ENCODE data around the gene MAP9.
A peak's percentile ranks its signal among the peaks of the same experiment; 100 is the strongest.

The MAP9 gene

GRCh38 chr4:155353923-155354540, 22.7 kb downstream of the MAP9 start:
- Histone ChIP-seq H3K4me1 (ENCODE audit: control insufficient read depth in 1 of 2, insufficient read depth in 2 of 2, low read length in 2 of 2) (no peaks in the 10 kb centered on the region), H2BK12ac (ENCODE audit: low read length) (no peak overlapping the region), H2AK5ac (ENCODE audit: low read length) (no peak overlapping the region), H2BK5ac (ENCODE audit: low read depth, low read length, poor library complexity) (no peak overlapping the region), H3K18ac (ENCODE audit: low read length) (no peak overlapping the region), H2AFZ (ENCODE audit: insufficient read depth, low read length, poor library complexity) (no peak overlapping the region), H4K91ac (ENCODE audit: low read depth, low read length) (no peak overlapping the region), H2BK120ac (ENCODE audit: insufficient read depth, low read length, poor library complexity) (no peak overlapping the region), H3K9ac (ENCODE audit: low read length) (no peak overlapping the region), H3K27me3 (ENCODE audit: insufficient read depth, low read length) (no peaks in the 10 kb centered on the region), H3K4me3 (ENCODE audit: low read depth, low read length) (no peak overlapping the region), H3K4ac (ENCODE audit: low read depth, low read length) (no peak overlapping the region), H3K23ac (ENCODE audit: low read length) (no peak overlapping the region), H3K9me3 (ENCODE audit: insufficient read depth, low read depth, low read length) (no peaks in the 10 kb centered on the region), H3K36me3 (ENCODE audit: control insufficient read depth in 1 of 2, insufficient read depth in 2 of 2, low read length in 2 of 2) (no peaks in the 10 kb centered on the region), H4K12ac (ENCODE audit: low read depth, low read length) (no peak overlapping the region), H3K4me2 (ENCODE audit: low read length) (no peak overlapping the region), H4K8ac (ENCODE audit: low read depth, low read length) (no peak overlapping the region), H3K79me2 (ENCODE audit: control insufficient read depth, insufficient read depth, low read length, poor library complexity) (no peaks in the 10 kb centered on the region), H3K27ac (ENCODE audit: low read depth, low read length) (no peak overlapping the region), H3K79me1 (ENCODE audit: low read length) (no peaks in the 10 kb centered on the region), H3K14ac (ENCODE audit: low read length) (no peak overlapping the region)
- WGBS (ENCODE audit: extremely low coverage, insufficient coverage, insufficient read length): no CpG with 5 or more reads among the region's 8 CpGs
- peak; percentile 50 to 70 for DNase-seq

- no peak overlapping the region for H3K27ac ChIP-seq (ENCODE audit: low read depth, low read length)
Measured at GRCh38 chr4:155342142-155342541, 34.6 kb downstream of the MAP9 start.

GRCh38 chr4:155339999-155340398, 36.8 kb downstream of the MAP9 start:
- DNase-seq: no peak
- H3K27me3 ChIP-seq (ENCODE audit: insufficient read depth, low read length): no peaks in the 10 kb centered on the region
- H3K79me2 ChIP-seq (ENCODE audit: control insufficient read depth, insufficient read depth, low read length, poor library complexity): no peaks in the 10 kb centered on the region
- no peak overlapping the region for H3K4ac ChIP-seq (ENCODE audit: low read depth, low read length)
- no peak overlapping the region for H2BK120ac ChIP-seq (ENCODE audit: insufficient read depth, low read length, poor library complexity)
- WGBS (ENCODE audit: extremely low coverage, insufficient coverage, insufficient read length): no CpG with 5 or more reads among the region's 6 CpGs
- no peak overlapping the region for H4K8ac ChIP-seq (ENCODE audit: low read depth, low read length)
- no peaks in the 10 kb centered on the region for H3K4me1 ChIP-seq (ENCODE audit: control insufficient read depth in 1 of 2, insufficient read depth in 2 of 2, low read length in 2 of 2)
- no peak overlapping the region for H3K9ac ChIP-seq (ENCODE audit: low read length)
- no peak overlapping the region for H3K27ac ChIP-seq (ENCODE audit: low read depth, low read length)
- H3K36me3 ChIP-seq (ENCODE audit: control insufficient read depth in 1 of 2, insufficient read depth in 2 of 2, low read length in 2 of 2): no peaks in the 10 kb centered on the region
- H3K4me3 ChIP-seq (ENCODE audit: low read depth, low read length): no peak overlapping the region
- no peak overlapping the region for H3K18ac ChIP-seq (ENCODE audit: low read length)
- H4K91ac ChIP-seq (ENCODE audit: low read depth, low read length): no peak overlapping the region
- no peak overlapping the region for H3K4me2 ChIP-seq (ENCODE audit: low read length)
- no peak overlapping the region for H3K14ac ChIP-seq (ENCODE audit: low read length)
- H2BK12ac ChIP-seq (ENCODE audit: low read length): no peak overlapping the region
- H2AFZ ChIP-seq (ENCODE audit: insufficient read depth, low read length, poor library complexity): no peak overlapping the region
- no peak overlapping the region for H3K23ac ChIP-seq (ENCODE audit: low read length)
- no peak overlapping the region for H2AK5ac ChIP-seq (ENCODE audit: low read length)
- H4K12ac ChIP-seq (ENCODE audit: low read depth, low read length): no peak overlapping the region
- no peaks in the 10 kb centered on the region for H3K79me1 ChIP-seq (ENCODE audit: low read length)
- no peak overlapping the region for H2BK5ac ChIP-seq (ENCODE audit: low read depth, low read length, poor library complexity)
- H3K9me3 ChIP-seq (ENCODE audit: insufficient read depth, low read depth, low read length): no peaks in the 10 kb centered on the region

More at GRCh38 chr4:155342142-155342541, 34.6 kb downstream of the MAP9 start:
- DNase-seq: no peak
- Histone ChIP-seq H3K23ac (ENCODE audit: low read length) (no peak overlapping the region), H2BK5ac (ENCODE audit: low read depth, low read length, poor library complexity) (no peak overlapping the region), H4K91ac (ENCODE audit: low read depth, low read length) (no peak overlapping the region), H2BK12ac (ENCODE audit: low read length) (no peak overlapping the region), H3K4me3 (ENCODE audit: low read depth, low read length) (no peak overlapping the region), H3K79me2 (ENCODE audit: control insufficient read depth, insufficient read depth, low read length, poor library complexity) (no peaks in the 10 kb centered on the region), H2BK120ac (ENCODE audit: insufficient read depth, low read length, poor library complexity) (no peak overlapping the region), H3K4me2 (ENCODE audit: low read length) (no peak overlapping the region), H4K8ac (ENCODE audit: low read depth, low read length) (no peak overlapping the region), H3K14ac (ENCODE audit: low read length) (no peak overlapping the region), H4K12ac (ENCODE audit: low read depth, low read length) (no peak overlapping the region), H3K9ac (ENCODE audit: low read length) (no peak overlapping the region), H3K36me3 (ENCODE audit: control insufficient read depth in 1 of 2, insufficient read depth in 2 of 2, low read length in 2 of 2) (no peaks in the 10 kb centered on the region), H3K4me1 (ENCODE audit: control insufficient read depth in 1 of 2, insufficient read depth in 2 of 2, low read length in 2 of 2) (no peaks in the 10 kb centered on the region), H3K4ac (ENCODE audit: low read depth, low read length) (no peak overlapping the region), H3K18ac (ENCODE audit: low read length) (no peak overlapping the region), H3K79me1 (ENCODE audit: low read length) (no peaks in the 10 kb centered on the region), H3K27me3 (ENCODE audit: insufficient read depth, low read length) (no peaks in the 10 kb centered on the region), H2AFZ (ENCODE audit: insufficient read depth, low read length, poor library complexity) (no peak overlapping the region), H2AK5ac (ENCODE audit: low read length) (no peak overlapping the region), H3K9me3 (ENCODE audit: insufficient read depth, low read depth, low read length) (no peaks in the 10 kb centered on the region)
- no CpG with 5 or more reads among the region's 1 CpG for WGBS (ENCODE audit: extremely low coverage, insufficient coverage, insufficient read length)

- Histone ChIP-seq H3K18ac (ENCODE audit: low read length) (no peak overlapping the region), H3K27ac (ENCODE audit: low read depth, low read length) (no peak overlapping the region), H3K9me3 (ENCODE audit: insufficient read depth, low read depth, low read length) (no peaks in the 10 kb centered on the region), H3K27me3 (ENCODE audit: insufficient read depth, low read length) (no peaks in the 10 kb centered on the region), H3K14ac (ENCODE audit: low read length) (no peak overlapping the region), H4K8ac (ENCODE audit: low read depth, low read length) (no peak overlapping the region), H3K23ac (ENCODE audit: low read length) (no peak overlapping the region), H2BK12ac (ENCODE audit: low read length) (no peak overlapping the region), H3K4me2 (ENCODE audit: low read length) (no peak overlapping the region), H2BK5ac (ENCODE audit: low read depth, low read length, poor library complexity) (no peak overlapping the region), H3K4me3 (ENCODE audit: low read depth, low read length) (no peak overlapping the region), H3K9ac (ENCODE audit: low read length) (no peak overlapping the region), H3K4me1 (ENCODE audit: control insufficient read depth in 1 of 2, insufficient read depth in 2 of 2, low read length in 2 of 2) (no peaks in the 10 kb centered on the region), H2BK120ac (ENCODE audit: insufficient read depth, low read length, poor library complexity) (no peak overlapping the region), H3K4ac (ENCODE audit: low read depth, low read length) (no peak overlapping the region), H3K36me3 (ENCODE audit: control insufficient read depth in 1 of 2, insufficient read depth in 2 of 2, low read length in 2 of 2) (no peaks in the 10 kb centered on the region), H4K91ac (ENCODE audit: low read depth, low read length) (no peak overlapping the region), H3K79me2 (ENCODE audit: control insufficient read depth, insufficient read depth, low read length, poor library complexity) (no peaks in the 10 kb centered on the region), H2AK5ac (ENCODE audit: low read length) (no peak overlapping the region), H2AFZ (ENCODE audit: insufficient read depth, low read length, poor library complexity) (no peak overlapping the region), H3K79me1 (ENCODE audit: low read length) (no peaks in the 10 kb centered on the region), H4K12ac (ENCODE audit: low read depth, low read length) (no peak overlapping the region)
- DNase-seq: no peak
- no CpG with 5 or more reads among the region's 6 CpGs for WGBS (ENCODE audit: extremely low coverage, insufficient coverage, insufficient read length)
Measured at GRCh38 chr4:155339588-155339987, 37.2 kb downstream of the MAP9 start.

Measured in trophoblast cell (in vitro differentiated cells and primary cell).